Measurements from ENCODE around the gene CCDC40. TPM values are rescaled to one million over a fixed set of nuclear protein-coding genes. Genes with fewer than 3 reads are reported as not detected.

Gene CCDC40
- total and polyA plus RNA-seq, 2 of the 13 experiments (the other 11 are each of a cell fraction or from before 2014, with no cell fraction given), result 4.1 to 5.5 TPM

DNA sequence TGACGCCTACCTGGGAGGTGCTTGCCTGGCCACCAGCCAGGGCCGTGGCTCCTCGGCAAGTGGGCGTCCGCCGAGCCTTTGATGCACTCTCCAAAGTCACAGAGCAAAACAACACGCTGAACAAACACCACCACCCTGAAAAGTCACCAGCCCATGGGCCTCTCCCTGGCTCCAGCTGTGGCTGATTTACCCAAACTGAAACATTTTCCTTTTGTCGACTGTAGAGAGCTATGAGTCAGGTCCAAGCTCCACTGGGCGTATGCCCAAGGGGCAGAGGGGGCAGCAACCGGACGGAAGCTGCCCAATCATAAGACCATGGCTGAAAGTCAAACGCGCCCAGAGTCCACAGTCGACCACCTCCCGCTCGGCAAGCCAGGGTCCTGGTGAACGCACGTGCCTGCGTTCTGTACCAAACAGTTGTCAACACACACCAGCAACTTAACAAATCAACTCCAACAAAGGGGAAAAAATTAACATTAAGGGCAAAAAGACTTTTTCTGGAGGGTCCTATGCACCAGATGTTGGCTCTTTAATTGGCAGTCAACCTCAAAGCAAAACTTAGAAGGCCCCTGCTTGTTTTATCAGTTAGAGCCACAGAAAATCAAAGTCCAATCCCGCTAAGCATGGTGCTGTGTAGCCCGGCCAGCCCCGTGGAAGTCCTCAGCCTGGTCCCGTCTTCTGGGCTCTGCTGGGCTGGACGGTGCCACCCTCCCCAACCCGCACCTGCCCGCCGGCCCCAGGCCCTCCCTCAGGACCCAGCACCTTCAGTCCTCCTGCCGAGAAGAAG lies 48.1 kb upstream of the CCDC40 start (continued):
- TF ChIP-seq, protein P1, sequence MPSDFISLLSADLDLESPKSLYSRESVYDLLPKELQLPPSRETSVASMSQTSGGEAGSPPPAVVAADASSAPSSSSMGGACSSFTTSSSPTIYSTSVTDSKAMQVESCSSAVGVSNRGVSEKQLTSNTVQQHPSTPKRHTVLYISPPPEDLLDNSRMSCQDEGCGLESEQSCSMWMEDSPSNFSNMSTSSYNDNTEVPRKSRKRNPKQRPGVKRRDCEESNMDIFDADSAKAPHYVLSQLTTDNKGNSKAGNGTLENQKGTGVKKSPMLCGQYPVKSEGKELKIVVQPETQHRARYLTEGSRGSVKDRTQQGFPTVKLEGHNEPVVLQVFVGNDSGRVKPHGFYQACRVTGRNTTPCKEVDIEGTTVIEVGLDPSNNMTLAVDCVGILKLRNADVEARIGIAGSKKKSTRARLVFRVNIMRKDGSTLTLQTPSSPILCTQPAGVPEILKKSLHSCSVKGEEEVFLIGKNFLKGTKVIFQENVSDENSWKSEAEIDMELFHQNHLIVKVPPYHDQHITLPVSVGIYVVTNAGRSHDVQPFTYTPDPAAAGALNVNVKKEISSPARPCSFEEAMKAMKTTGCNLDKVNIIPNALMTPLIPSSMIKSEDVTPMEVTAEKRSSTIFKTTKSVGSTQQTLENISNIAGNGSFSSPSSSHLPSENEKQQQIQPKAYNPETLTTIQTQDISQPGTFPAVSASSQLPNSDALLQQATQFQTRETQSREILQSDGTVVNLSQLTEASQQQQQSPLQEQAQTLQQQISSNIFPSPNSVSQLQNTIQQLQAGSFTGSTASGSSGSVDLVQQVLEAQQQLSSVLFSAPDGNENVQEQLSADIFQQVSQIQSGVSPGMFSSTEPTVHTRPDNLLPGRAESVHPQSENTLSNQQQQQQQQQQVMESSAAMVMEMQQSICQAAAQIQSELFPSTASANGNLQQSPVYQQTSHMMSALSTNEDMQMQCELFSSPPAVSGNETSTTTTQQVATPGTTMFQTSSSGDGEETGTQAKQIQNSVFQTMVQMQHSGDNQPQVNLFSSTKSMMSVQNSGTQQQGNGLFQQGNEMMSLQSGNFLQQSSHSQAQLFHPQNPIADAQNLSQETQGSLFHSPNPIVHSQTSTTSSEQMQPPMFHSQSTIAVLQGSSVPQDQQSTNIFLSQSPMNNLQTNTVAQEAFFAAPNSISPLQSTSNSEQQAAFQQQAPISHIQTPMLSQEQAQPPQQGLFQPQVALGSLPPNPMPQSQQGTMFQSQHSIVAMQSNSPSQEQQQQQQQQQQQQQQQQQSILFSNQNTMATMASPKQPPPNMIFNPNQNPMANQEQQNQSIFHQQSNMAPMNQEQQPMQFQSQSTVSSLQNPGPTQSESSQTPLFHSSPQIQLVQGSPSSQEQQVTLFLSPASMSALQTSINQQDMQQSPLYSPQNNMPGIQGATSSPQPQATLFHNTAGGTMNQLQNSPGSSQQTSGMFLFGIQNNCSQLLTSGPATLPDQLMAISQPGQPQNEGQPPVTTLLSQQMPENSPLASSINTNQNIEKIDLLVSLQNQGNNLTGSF (CRISPR knock-in tag; IDR thresholded peaks at IDR 0.05), result no peak
- no peak for TF ChIP-seq RORA (CRISPR knock-in tag; IDR thresholded peaks at IDR 0.05)
- TF ChIP-seq, protein P2, sequence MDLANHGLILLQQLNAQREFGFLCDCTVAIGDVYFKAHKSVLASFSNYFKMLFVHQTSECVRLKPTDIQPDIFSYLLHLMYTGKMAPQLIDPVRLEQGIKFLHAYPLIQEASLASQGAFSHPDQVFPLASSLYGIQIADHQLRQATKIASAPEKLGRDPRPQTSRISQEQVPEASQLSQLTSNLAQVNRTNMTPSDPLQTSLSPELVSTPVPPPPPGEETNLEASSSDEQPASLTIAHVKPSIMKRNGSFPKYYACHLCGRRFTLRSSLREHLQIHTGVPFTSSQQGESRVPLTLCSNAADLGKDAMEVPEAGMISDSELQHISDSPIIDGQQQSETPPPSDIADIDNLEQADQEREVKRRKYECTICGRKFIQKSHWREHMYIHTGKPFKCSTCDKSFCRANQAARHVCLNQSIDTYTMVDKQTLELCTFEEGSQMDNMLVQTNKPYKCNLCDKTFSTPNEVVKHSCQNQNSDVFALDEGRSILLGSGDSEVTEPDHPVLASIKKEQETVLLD (CRISPR knock-in tag; IDR thresholded peaks at IDR 0.05; ENCODE audit: low read depth), result peak; percentile 61; the same call in 1 of the 2 replicates
- TF ChIP-seq MAZ (IDR thresholded peaks at IDR 0.05; ENCODE audit: borderline replicate concordance, low read depth, low read length), result 0 out of 2 replicates have a peak, but pooled peaks have one; percentile 28
- TF ChIP-seq MAZ (CRISPR knock-in tag; IDR thresholded peaks at IDR 0.05; ENCODE audit: low read depth), result peak; percentile 86
- TF ChIP-seq SIX4 (CRISPR knock-in tag; IDR thresholded peaks at IDR 0.05), result peak; percentile 37; the same call in 1 of the 2 replicates
- TF ChIP-seq RFXANK (CRISPR knock-in tag; IDR thresholded peaks at IDR 0.05), result peak; percentile 54; the same call in 1 of the 2 replicates
- no peak; the same call in 1 of the 2 replicates for TF ChIP-seq JDP2 (CRISPR knock-in tag; IDR thresholded peaks at IDR 0.05; ENCODE audit: borderline replicate concordance)
- TF ChIP-seq, protein P3, sequence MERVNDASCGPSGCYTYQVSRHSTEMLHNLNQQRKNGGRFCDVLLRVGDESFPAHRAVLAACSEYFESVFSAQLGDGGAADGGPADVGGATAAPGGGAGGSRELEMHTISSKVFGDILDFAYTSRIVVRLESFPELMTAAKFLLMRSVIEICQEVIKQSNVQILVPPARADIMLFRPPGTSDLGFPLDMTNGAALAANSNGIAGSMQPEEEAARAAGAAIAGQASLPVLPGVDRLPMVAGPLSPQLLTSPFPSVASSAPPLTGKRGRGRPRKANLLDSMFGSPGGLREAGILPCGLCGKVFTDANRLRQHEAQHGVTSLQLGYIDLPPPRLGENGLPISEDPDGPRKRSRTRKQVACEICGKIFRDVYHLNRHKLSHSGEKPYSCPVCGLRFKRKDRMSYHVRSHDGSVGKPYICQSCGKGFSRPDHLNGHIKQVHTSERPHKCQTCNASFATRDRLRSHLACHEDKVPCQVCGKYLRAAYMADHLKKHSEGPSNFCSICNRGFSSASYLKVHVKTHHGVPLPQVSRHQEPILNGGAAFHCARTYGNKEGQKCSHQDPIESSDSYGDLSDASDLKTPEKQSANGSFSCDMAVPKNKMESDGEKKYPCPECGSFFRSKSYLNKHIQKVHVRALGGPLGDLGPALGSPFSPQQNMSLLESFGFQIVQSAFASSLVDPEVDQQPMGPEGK (CRISPR knock-in tag; IDR thresholded peaks at IDR 0.05), result peak; percentile 92
- TF ChIP-seq, protein P4, sequence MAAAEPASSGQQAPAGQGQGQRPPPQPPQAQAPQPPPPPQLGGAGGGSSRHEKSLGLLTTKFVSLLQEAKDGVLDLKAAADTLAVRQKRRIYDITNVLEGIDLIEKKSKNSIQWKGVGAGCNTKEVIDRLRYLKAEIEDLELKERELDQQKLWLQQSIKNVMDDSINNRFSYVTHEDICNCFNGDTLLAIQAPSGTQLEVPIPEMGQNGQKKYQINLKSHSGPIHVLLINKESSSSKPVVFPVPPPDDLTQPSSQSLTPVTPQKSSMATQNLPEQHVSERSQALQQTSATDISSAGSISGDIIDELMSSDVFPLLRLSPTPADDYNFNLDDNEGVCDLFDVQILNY (CRISPR knock-in tag; conservative IDR thresholded peaks at IDR 0.05), result no peak; the same call in 1 of the 2 replicates
- TF ChIP-seq KLF11 (CRISPR knock-in tag; IDR thresholded peaks at IDR 0.05), result peak; percentile 82
- TF ChIP-seq CENPX (CRISPR knock-in tag; IDR thresholded peaks at IDR 0.05), result no peak
- TF ChIP-seq, protein P5, sequence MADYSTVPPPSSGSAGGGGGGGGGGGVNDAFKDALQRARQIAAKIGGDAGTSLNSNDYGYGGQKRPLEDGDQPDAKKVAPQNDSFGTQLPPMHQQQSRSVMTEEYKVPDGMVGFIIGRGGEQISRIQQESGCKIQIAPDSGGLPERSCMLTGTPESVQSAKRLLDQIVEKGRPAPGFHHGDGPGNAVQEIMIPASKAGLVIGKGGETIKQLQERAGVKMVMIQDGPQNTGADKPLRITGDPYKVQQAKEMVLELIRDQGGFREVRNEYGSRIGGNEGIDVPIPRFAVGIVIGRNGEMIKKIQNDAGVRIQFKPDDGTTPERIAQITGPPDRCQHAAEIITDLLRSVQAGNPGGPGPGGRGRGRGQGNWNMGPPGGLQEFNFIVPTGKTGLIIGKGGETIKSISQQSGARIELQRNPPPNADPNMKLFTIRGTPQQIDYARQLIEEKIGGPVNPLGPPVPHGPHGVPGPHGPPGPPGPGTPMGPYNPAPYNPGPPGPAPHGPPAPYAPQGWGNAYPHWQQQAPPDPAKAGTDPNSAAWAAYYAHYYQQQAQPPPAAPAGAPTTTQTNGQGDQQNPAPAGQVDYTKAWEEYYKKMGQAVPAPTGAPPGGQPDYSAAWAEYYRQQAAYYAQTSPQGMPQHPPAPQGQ (CRISPR knock-in tag; IDR thresholded peaks at IDR 0.05; ENCODE audit: borderline replicate concordance), result peak; percentile 76; the same call in 1 of the 2 replicates
- peak; percentile 45; the same call in 1 of the 2 replicates for TF ChIP-seq MTF1 (CRISPR knock-in tag; IDR thresholded peaks at IDR 0.05)
- TF ChIP-seq ZNF33B (CRISPR knock-in tag; IDR thresholded peaks at IDR 0.05), result peak; percentile 90; the same call in 1 of the 2 replicates
